Measurements from ENCODE around the gene CFAP126. TPM values are rescaled to one million over a fixed set of nuclear protein-coding genes. Genes with fewer than 3 reads are reported as not detected.
"Not testable (repeated sequence)": the region's sequence is repeated elsewhere in the genome, so short reads cannot be mapped to it uniquely, and the experiment has no call there.

Gene CFAP126
- not detected for total RNA-seq

DNA sequence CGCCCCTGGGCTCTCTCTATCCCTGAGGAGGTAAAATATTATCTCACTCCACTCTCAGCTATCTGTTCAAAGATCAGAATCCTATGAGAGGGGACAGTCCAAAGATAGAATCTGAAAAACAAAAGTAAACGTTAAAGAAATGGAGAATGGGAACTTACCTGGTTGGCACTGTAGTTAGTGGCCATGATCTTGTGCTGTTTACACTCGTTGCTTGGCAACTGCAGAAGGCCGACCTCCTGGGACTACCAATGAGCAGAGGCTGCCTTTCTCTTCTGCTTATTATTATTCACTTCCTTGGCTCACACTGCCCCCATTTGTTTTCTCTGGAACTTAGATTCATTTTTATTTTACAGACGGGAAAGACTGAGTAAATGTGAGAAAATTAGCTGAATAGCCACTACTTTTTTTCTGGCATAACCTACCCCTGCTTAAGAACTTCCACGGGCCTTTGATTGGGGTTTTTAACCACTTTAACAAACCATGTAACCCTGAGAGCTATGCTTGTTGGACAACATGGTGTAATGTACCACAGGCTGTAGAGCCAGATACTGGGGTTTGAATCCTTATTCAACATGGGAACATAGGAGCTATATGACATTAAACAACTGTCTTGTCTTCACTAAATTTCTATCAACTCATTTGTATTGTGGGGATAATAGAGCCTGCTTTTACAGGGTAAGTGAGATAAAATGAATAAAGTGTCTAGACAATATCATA, at the start of gene CFAP126:
Gene CFAP126, minus strand, starts transcription at position 193 of the 717 bp plus-strand sequence. Its CDS starts 8 bp downstream, at position 185.
- peak within 1 kb of the TSS; percentile 25 for H3K27ac ChIP-seq (ENCODE audit: low read depth, low read length)
- H3K9me3 ChIP-seq (ENCODE audit: control insufficient read depth in 3 of 3, low read length in 3 of 3), result no peaks in the 10 kb centered on the region
- no peaks in the 10 kb centered on the region for H3K27me3 ChIP-seq (ENCODE audit: control insufficient read depth in 3 of 3, insufficient read depth in 3 of 3, low read length in 3 of 3)
- H3K36me3 ChIP-seq (ENCODE audit: control insufficient read depth in 3 of 3, insufficient read depth in 3 of 3, low read length in 3 of 3), result peaks cover 13 to 14% (median 13%) of the 10 kb centered on the region in 3 donors
- H3K4me3 ChIP-seq (ENCODE audit: low read length in 3 of 3), result no peak within 1 kb of the TSS
- H3K4me1 ChIP-seq (ENCODE audit: control insufficient read depth in 3 of 3, insufficient read depth in 3 of 3, low read length in 3 of 3), result no peaks in the 10 kb centered on the region
- no peak within 1 kb of the TSS for H3K9ac ChIP-seq (ENCODE audit: low read depth in 1 of 3, low read length in 3 of 3)

DNA sequence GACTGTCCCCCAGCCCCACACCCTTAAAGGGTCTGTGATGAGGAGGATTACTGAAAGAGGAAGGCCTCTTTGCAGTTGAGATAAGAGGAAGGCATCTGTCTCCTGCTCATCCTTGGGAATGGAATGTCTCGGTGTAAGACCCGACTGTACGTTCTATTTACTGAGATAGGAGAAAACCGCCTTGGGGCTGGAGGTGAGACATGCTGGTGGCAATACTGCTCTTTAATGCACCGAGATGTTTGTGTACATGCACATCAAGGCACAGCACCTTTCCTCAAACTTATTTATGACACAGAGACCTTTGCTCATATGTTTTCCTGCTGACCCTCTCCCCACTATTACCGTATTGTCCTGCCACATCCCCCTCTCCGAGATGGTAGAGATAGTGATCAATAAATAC, 45.4 kb upstream of the CFAP126 start:
- H3K27me3 ChIP-seq (ENCODE audit: control insufficient read depth in 3 of 3, insufficient read depth in 3 of 3, low read length in 3 of 3); H3K36me3 ChIP-seq (ENCODE audit: control insufficient read depth in 3 of 3, insufficient read depth in 3 of 3, low read length in 3 of 3); H3K4me1 ChIP-seq (ENCODE audit: control insufficient read depth in 3 of 3, insufficient read depth in 3 of 3, low read length in 3 of 3); H3K9ac ChIP-seq (ENCODE audit: low read depth in 1 of 3, low read length in 3 of 3); H3K9me3 ChIP-seq (ENCODE audit: control insufficient read depth in 3 of 3, low read length in 3 of 3); H3K4me3 ChIP-seq (ENCODE audit: low read length in 3 of 3); H3K27ac ChIP-seq (ENCODE audit: low read depth, low read length): not testable (repeated sequence)

- not testable (repeated sequence) for H3K4me1 ChIP-seq (ENCODE audit: control insufficient read depth in 3 of 3, insufficient read depth in 3 of 3, low read length in 3 of 3); H3K4me3 ChIP-seq (ENCODE audit: low read length in 3 of 3); H3K27ac ChIP-seq (ENCODE audit: low read depth, low read length)
Measured at GRCh38 chr1:161410636-161410970, 42.9 kb upstream of the CFAP126 start.

DNA sequence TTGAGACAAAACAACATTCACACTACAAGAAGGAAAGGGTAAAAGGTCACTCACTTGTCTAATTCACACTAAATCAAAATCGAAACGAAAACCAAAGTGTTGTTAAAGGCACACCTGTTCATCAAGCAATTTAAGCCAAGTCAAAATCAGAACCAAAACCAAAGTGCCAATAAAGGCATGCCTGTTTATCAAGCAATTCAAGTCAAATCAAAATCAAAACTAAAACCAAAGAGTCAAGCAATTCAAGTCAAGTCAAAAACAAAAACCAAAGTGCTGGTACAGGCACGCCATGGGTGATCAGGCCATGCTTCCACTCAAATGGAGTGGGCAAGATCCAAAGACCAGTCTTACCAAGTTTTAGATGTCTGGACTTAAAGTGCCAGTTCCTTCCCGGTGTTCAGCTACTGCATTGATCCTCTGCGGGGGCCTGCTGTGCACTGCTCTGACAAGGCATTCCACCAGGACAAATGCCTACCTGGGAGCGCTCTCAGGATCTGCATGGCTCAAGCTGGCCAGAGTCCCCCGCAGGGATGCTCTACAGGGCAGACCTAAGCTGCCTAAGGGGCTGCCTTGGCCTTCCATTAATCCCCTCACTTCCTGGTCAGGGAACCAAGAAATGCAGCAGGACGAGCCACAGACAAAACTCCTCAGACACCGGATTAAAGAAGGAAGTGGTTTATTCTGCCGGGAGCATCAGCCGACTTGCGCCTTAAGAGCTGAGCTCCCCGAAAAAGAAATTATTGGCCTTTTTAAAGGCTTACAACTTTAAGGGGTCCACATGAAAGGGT, 42.4 kb upstream of the CFAP126 start:
- not testable (repeated sequence) for H3K27me3 ChIP-seq (ENCODE audit: control insufficient read depth in 3 of 3, insufficient read depth in 3 of 3, low read length in 3 of 3); H3K9ac ChIP-seq (ENCODE audit: low read depth in 1 of 3, low read length in 3 of 3); H3K9me3 ChIP-seq (ENCODE audit: control insufficient read depth in 3 of 3, low read length in 3 of 3); H3K4me3 ChIP-seq (ENCODE audit: low read length in 3 of 3); H3K36me3 ChIP-seq (ENCODE audit: control insufficient read depth in 3 of 3, insufficient read depth in 3 of 3, low read length in 3 of 3); H3K27ac ChIP-seq (ENCODE audit: low read depth, low read length); H3K4me1 ChIP-seq (ENCODE audit: control insufficient read depth in 3 of 3, insufficient read depth in 3 of 3, low read length in 3 of 3)

More at GRCh38 chr1:161410636-161410970, 42.9 kb upstream of the CFAP126 start:
- H3K9ac ChIP-seq (ENCODE audit: low read depth in 1 of 3, low read length in 3 of 3); H3K9me3 ChIP-seq (ENCODE audit: control insufficient read depth in 3 of 3, low read length in 3 of 3); H3K27me3 ChIP-seq (ENCODE audit: control insufficient read depth in 3 of 3, insufficient read depth in 3 of 3, low read length in 3 of 3); H3K36me3 ChIP-seq (ENCODE audit: control insufficient read depth in 3 of 3, insufficient read depth in 3 of 3, low read length in 3 of 3): not testable (repeated sequence)

- no peak overlapping the region for H3K27ac ChIP-seq (ENCODE audit: low read depth, low read length)
Measured at GRCh38 chr1:161408429-161409052, 40.9 kb upstream of the CFAP126 start.

DNA sequence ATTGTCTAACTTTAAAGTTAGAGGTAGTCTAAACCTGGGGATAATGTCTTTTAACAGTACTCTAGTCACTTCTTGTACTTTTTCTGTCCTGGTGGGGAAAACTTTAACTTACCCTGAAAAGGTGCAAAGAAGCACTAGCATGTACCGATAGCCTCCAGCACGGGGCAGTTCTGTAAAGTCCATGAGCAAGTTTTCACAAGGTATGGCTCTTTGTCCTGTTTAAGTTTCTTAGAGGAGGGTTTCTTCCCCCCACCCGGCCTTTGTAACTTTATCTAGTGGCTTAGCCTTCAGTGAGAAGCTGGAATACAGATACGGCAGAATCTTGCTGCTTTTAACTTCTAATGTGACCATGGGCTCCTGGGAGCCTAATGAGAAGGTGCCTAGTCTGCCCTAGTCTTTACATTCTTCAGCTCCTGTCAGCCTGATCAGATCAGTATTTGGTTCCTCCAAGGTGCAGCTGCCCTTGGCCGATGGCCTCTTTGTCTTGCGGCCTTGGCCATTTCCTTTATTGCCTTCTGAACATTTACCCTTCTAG, 39.8 kb upstream of the CFAP126 start:
- H3K9ac ChIP-seq (ENCODE audit: low read depth in 1 of 3, low read length in 3 of 3), result no peak overlapping the region
- H3K27ac ChIP-seq (ENCODE audit: low read depth, low read length), result no peak overlapping the region
- no peaks in the 10 kb centered on the region for H3K9me3 ChIP-seq (ENCODE audit: control insufficient read depth in 3 of 3, low read length in 3 of 3)
- H3K4me3 ChIP-seq (ENCODE audit: low read length in 3 of 3), result no peak overlapping the region
- no peaks in the 10 kb centered on the region for H3K36me3 ChIP-seq (ENCODE audit: control insufficient read depth in 3 of 3, insufficient read depth in 3 of 3, low read length in 3 of 3)
- peaks cover 0 to 5% (median 0%) of the 10 kb centered on the region in 3 donors for H3K4me1 ChIP-seq (ENCODE audit: control insufficient read depth in 3 of 3, insufficient read depth in 3 of 3, low read length in 3 of 3)
- no peaks in the 10 kb centered on the region for H3K27me3 ChIP-seq (ENCODE audit: control insufficient read depth in 3 of 3, insufficient read depth in 3 of 3, low read length in 3 of 3)

More at GRCh38 chr1:161408429-161409052, 40.9 kb upstream of the CFAP126 start:
- Histone ChIP-seq H3K9me3 (ENCODE audit: control insufficient read depth in 3 of 3, low read length in 3 of 3) (no peaks in the 10 kb centered on the region), H3K36me3 (ENCODE audit: control insufficient read depth in 3 of 3, insufficient read depth in 3 of 3, low read length in 3 of 3) (no peaks in the 10 kb centered on the region), H3K4me1 (ENCODE audit: control insufficient read depth in 3 of 3, insufficient read depth in 3 of 3, low read length in 3 of 3) (peaks cover 0 to 5% (median 0%) of the 10 kb centered on the region in 3 donors), H3K9ac (ENCODE audit: low read depth in 1 of 3, low read length in 3 of 3) (no peak overlapping the region), H3K27me3 (ENCODE audit: control insufficient read depth in 3 of 3, insufficient read depth in 3 of 3, low read length in 3 of 3) (no peaks in the 10 kb centered on the region), H3K4me3 (ENCODE audit: low read length in 3 of 3) (no peak overlapping the region)

GRCh38 chr1:161406551-161406950, 38.9 kb upstream of the CFAP126 start:
- H3K4me3 ChIP-seq (ENCODE audit: low read length in 3 of 3); H3K27ac ChIP-seq (ENCODE audit: low read depth, low read length); H3K36me3 ChIP-seq (ENCODE audit: control insufficient read depth in 3 of 3, insufficient read depth in 3 of 3, low read length in 3 of 3); H3K4me1 ChIP-seq (ENCODE audit: control insufficient read depth in 3 of 3, insufficient read depth in 3 of 3, low read length in 3 of 3); H3K9me3 ChIP-seq (ENCODE audit: control insufficient read depth in 3 of 3, low read length in 3 of 3); H3K27me3 ChIP-seq (ENCODE audit: control insufficient read depth in 3 of 3, insufficient read depth in 3 of 3, low read length in 3 of 3); H3K9ac ChIP-seq (ENCODE audit: low read depth in 1 of 3, low read length in 3 of 3): not testable (repeated sequence)

DNA sequence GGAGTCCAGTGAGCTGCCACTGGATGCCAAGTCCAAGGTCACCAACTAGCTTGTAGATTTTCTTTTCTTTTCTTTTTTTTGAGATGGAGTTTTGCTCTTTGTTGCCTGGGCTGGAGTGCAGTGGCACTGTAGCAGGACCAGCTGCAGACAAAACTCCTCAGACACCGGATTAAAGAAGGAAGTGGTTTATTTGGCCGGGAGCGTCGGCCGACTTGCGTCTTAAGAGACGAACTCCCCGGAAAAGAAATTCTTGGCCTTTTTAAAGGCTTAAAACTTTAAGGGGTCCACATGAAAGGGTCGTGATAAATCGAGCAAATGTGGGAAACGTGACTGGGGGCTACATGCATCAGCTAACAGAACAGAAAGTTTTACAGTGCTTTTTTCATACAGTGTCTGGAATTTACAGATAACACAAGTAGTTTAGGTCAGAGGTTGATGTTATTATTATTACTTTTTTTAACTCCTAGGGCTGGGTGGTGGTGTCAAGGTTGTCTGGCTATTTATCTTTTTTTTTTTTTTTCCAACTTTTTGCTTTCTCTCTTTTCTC, 36.4 kb upstream of the CFAP126 start:
- Histone ChIP-seq H3K36me3 (ENCODE audit: control insufficient read depth in 3 of 3, insufficient read depth in 3 of 3, low read length in 3 of 3) (no peaks in the 10 kb centered on the region), H3K27ac (ENCODE audit: low read depth, low read length) (no peak overlapping the region), H3K9me3 (ENCODE audit: control insufficient read depth in 3 of 3, low read length in 3 of 3) (no peaks in the 10 kb centered on the region), H3K9ac (ENCODE audit: low read depth in 1 of 3, low read length in 3 of 3) (no peak overlapping the region), H3K27me3 (ENCODE audit: control insufficient read depth in 3 of 3, insufficient read depth in 3 of 3, low read length in 3 of 3) (no peaks in the 10 kb centered on the region), H3K4me3 (ENCODE audit: low read length in 3 of 3) (no peak overlapping the region), H3K4me1 (ENCODE audit: control insufficient read depth in 3 of 3, insufficient read depth in 3 of 3, low read length in 3 of 3) (peaks cover 0 to 3% (median 0%) of the 10 kb centered on the region in 3 donors)

- H3K36me3 ChIP-seq (ENCODE audit: control insufficient read depth in 3 of 3, insufficient read depth in 3 of 3, low read length in 3 of 3), result no peaks in the 10 kb centered on the region
- H3K4me1 ChIP-seq (ENCODE audit: control insufficient read depth in 3 of 3, insufficient read depth in 3 of 3, low read length in 3 of 3), result peaks cover 0 to 6% (median 0%) of the 10 kb centered on the region in 3 donors
Measured at GRCh38 chr1:161402446-161402845, 34.8 kb upstream of the CFAP126 start.

More at GRCh38 chr1:161402446-161402845, 34.8 kb upstream of the CFAP126 start:
- Histone ChIP-seq H3K27ac (ENCODE audit: low read depth, low read length) (no peak overlapping the region), H3K27me3 (ENCODE audit: control insufficient read depth in 3 of 3, insufficient read depth in 3 of 3, low read length in 3 of 3) (no peaks in the 10 kb centered on the region), H3K9ac (ENCODE audit: low read depth in 1 of 3, low read length in 3 of 3) (no peak overlapping the region), H3K4me3 (ENCODE audit: low read length in 3 of 3) (no peak overlapping the region), H3K9me3 (ENCODE audit: control insufficient read depth in 3 of 3, low read length in 3 of 3) (no peaks in the 10 kb centered on the region)
